Neural progenitor cell (in vitro differentiated cells): ENCODE measurements around the gene MAPK10.

ENCODE experiments used
- EZH2 ChIP-seq: fragments of 200-600 bp; sonication (generic); IDR thresholded peaks from 2 replicates; pipeline ENCODE4 v1.6.1; 2017; ENCODE audit warnings: antibody characterized with exemption, mild to moderate bottlenecking, moderate library complexity
- EZH2phosphoT487 ChIP-seq: fragments of 200-600 bp; sonication (generic); IDR thresholded peaks from 2 replicates; pipeline ENCODE4 v1.6.1; 2017; ENCODE audit warnings: antibody characterized with exemption
- TF ChIP-seq, protein P1 (sequence below): fragments of 200-600 bp; sonication (generic); IDR thresholded peaks from 2 replicates; pipeline ENCODE4 v1.5.1; 2017; ENCODE audit warnings: antibody characterized with exemption, mild to moderate bottlenecking

DNA sequence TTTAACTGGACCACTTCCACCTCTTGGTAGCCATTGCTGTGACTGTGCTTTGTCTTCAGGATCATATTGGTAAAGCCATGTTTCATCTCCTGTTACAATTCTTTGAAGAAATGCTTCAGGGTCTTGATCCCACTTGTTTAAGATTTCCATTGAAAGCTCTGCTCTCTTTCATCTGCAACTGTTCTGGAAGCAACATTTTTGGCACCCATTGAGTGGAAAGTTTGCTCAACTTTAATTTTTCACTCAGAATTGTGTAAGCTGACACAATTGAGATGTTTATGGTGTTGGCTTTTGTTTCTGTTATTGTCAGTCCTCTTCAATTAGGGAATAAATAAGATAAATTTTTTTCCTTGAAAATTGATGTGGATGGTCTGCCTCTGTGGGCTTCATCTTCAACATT is 237.4 kb downstream of the MAPK10 start:
- TF ChIP-seq, protein P1, sequence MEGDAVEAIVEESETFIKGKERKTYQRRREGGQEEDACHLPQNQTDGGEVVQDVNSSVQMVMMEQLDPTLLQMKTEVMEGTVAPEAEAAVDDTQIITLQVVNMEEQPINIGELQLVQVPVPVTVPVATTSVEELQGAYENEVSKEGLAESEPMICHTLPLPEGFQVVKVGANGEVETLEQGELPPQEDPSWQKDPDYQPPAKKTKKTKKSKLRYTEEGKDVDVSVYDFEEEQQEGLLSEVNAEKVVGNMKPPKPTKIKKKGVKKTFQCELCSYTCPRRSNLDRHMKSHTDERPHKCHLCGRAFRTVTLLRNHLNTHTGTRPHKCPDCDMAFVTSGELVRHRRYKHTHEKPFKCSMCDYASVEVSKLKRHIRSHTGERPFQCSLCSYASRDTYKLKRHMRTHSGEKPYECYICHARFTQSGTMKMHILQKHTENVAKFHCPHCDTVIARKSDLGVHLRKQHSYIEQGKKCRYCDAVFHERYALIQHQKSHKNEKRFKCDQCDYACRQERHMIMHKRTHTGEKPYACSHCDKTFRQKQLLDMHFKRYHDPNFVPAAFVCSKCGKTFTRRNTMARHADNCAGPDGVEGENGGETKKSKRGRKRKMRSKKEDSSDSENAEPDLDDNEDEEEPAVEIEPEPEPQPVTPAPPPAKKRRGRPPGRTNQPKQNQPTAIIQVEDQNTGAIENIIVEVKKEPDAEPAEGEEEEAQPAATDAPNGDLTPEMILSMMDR: no peak
- TF ChIP-seq EZH2 (no peak), EZH2phosphoT487 (no peak)
